HepG2 (cell line): ENCODE data around the gene DDIT4. TPM values are rescaled to one million over a fixed set of nuclear protein-coding genes. Genes with fewer than 3 reads are reported as not detected.

Source experiments
- ATAC-seq: fragments of 200-7000 bp; cut with Tn5 transposase; 3 replicates; pipeline ENCODE4 v1.9.1; 2020; ENCODE audit warnings: mild to moderate bottlenecking, moderate library complexity
- BruUV-seq: library from RNA; stranded (reverse); fragments of 400-500 nt; replicated peaks from 2 replicates; lab custom pipeline; 2021; lab: Mats Ljungman, UMichigan
- CTCF ChIA-PET: fragments of 300-600 bp; formaldehyde crosslinking; extraction: SDS; loops from one replicate; lab custom pipeline; 2021; ENCODE audit warnings: low total read pairs, inconsistent platforms, low intra/inter-chr PET ratio; lab: Yijun Ruan, JAX
- POLR2A ChIA-PET: fragments of 350-600 bp; sonication (Branson Sonifier 250); formaldehyde crosslinking; loops from one replicate; lab custom pipeline; 2020; ENCODE audit warnings: antibody characterized with exemption, inconsistent platforms; lab: Yijun Ruan, JAX
- DNase-seq: peaks from one replicate; pipeline ENCODE4 v3.0.0-alpha.2; 2015; ENCODE audit warnings: low spot score
- FAIRE-seq: peaks from 3 replicates; lab custom pipeline; 2011; peaks lifted over from hg19 to GRCh38; lab: Jason Lieb, UNC
- H2AFZ ChIP-seq: one replicate; pipeline ENCODE4 v1.6.1; 2011; ENCODE audit warnings: low read length, inconsistent platforms
- H3K27ac ChIP-seq: fragments of 300-600 bp; 3 replicates; pipeline ENCODE4 v1.8.0; 2011; ENCODE audit warnings: mixed run types, mild to moderate bottlenecking, mixed read lengths, low read length, inconsistent platforms; ENCODE audit not compliant: insufficient read depth; ENCODE audit errors: extremely low read length
- H3K27me3 ChIP-seq, 2 experiments: fragments of 200-600 bp in 1 of 2; 2 replicates in 1 of 2; 3 replicates in 1 of 2; pipeline versions ENCODE4 v1.6.0 to v1.8.0; 2011; ENCODE audit warnings: low read length in 2 of 2, mild to moderate bottlenecking in 2 of 2, moderate library complexity in 2 of 2, inconsistent platforms in 1 of 2; ENCODE audit not compliant: insufficient read depth in 2 of 2, control insufficient read depth in 1 of 2
- H3K36me3 ChIP-seq, 2 experiments: fragments of 200-600 bp in 1 of 2; replicated peaks in 1 of 2; 2 replicates in 1 of 2; 3 replicates in 1 of 2; pipeline versions ENCODE4 v1.5.1 to v1.8.0; 2011; ENCODE audit warnings: low read length in 2 of 2, inconsistent platforms in 1 of 2; ENCODE audit not compliant: insufficient read depth in 2 of 2, control insufficient read depth in 1 of 2
- H3K4me1 ChIP-seq: 2 replicates; pipeline ENCODE4 v1.5.1; 2012; ENCODE audit warnings: low read length, inconsistent platforms; ENCODE audit not compliant: insufficient read depth
- H3K4me2 ChIP-seq: 2 replicates; pipeline ENCODE4 v1.6.0; 2011; ENCODE audit warnings: low read depth, low read length, inconsistent platforms
- H3K4me3 ChIP-seq, 3 experiments: fragments of 200-600 bp in 1 of 3; sonication (generic), shearing (Covaris generic) in 1 of 3; replicated peaks in 1 of 3; 2 replicates each; pipeline ENCODE4 v1.5.1; 2011 to 2016; ENCODE audit warnings: low read length in 3 of 3, inconsistent platforms in 2 of 3, low read depth in 2 of 3, mild to moderate bottlenecking in 2 of 3, control low read depth in 1 of 3, mixed read lengths in 1 of 3; ENCODE audit not compliant: insufficient read depth in 1 of 3
- H3K79me2 ChIP-seq: one replicate; pipeline ENCODE4 v1.6.1; 2011; ENCODE audit warnings: low read length, inconsistent platforms; ENCODE audit not compliant: insufficient read depth
- H3K9ac ChIP-seq: 2 replicates; pipeline ENCODE4 v1.6.0; 2011; ENCODE audit warnings: mild to moderate bottlenecking, low read depth, low read length, inconsistent platforms; ENCODE audit not compliant: insufficient read depth
- H3K9me3 ChIP-seq: 2 replicates; pipeline ENCODE4 v1.5.1; 2012; ENCODE audit warnings: mild to moderate bottlenecking, low read length
- H4K20me1 ChIP-seq: 2 replicates; pipeline ENCODE4 v1.6.0; 2011; ENCODE audit warnings: inconsistent platforms, mild to moderate bottlenecking, low read length, moderate library complexity; ENCODE audit not compliant: insufficient read depth
- BRD4 ChIP-seq: sonication (generic); formaldehyde crosslinking; IDR thresholded peaks from 2 replicates; pipeline ENCODE4 v1.4.0; 2020; ENCODE audit warnings: missing genetic modification reagents
- KDM1A ChIP-seq: IDR thresholded peaks from 2 replicates; pipeline ENCODE4 v1.6.1; 2016; ENCODE audit warnings: missing compliant biosample characterization
- POLR2AphosphoS5 ChIP-seq: IDR thresholded peaks from 2 replicates; pipeline ENCODE4 v1.6.1; 2012; ENCODE audit warnings: low read depth, low read length
- RXRA ChIP-seq: sonication (generic); formaldehyde crosslinking; IDR thresholded peaks from 2 replicates; pipeline ENCODE4 v1.5.1; 2020; ENCODE audit warnings: missing genetic modification reagents
- ZBTB38 ChIP-seq: sonication (generic); formaldehyde crosslinking; IDR thresholded peaks from 2 replicates; pipeline ENCODE4 v1.5.1; 2020; ENCODE audit warnings: mild to moderate bottlenecking, missing genetic modification reagents
- ZEB1 ChIP-seq: IDR thresholded peaks from 2 replicates; pipeline ENCODE4 v1.6.1; 2012; ENCODE audit warnings: mild to moderate bottlenecking, low read depth, inconsistent platforms; ENCODE audit not compliant: insufficient replicate concordance
- ZFP36L1 ChIP-seq: sonication (generic); formaldehyde crosslinking; IDR thresholded peaks from 2 replicates; pipeline ENCODE4 v1.8.0; 2022; ENCODE audit warnings: mild to moderate bottlenecking, missing genetic modification reagents, moderate library complexity
- ZNF510 ChIP-seq: sonication (generic); formaldehyde crosslinking; IDR thresholded peaks from 2 replicates; pipeline ENCODE4 v1.4.0; 2020; ENCODE audit warnings: low read depth, mild to moderate bottlenecking, missing genetic modification reagents
- ZNF670 ChIP-seq: sonication (generic); formaldehyde crosslinking; IDR thresholded peaks from 2 replicates; pipeline ENCODE4 v1.8.0; 2022; ENCODE audit warnings: mild to moderate bottlenecking, missing genetic modification reagents, borderline replicate concordance
- ZNF747 ChIP-seq: sonication (generic); formaldehyde crosslinking; IDR thresholded peaks from 2 replicates; pipeline ENCODE4 v1.8.1; 2023; ENCODE audit warnings: missing genetic modification reagents, mild to moderate bottlenecking, borderline replicate concordance
- WGBS: methylation state at CpG from one replicate; pipeline ENCODE4 v1.1.6; 2017; ENCODE audit warnings: low lambda C conversion rate; 5-methylcytosine and 5-hydroxymethylcytosine counted together
- in situ Hi-C: cut with HindIII; loops from 2 replicates; pipeline ENCODE4 v1.10.0; 2017; ENCODE audit warnings: low pct_unique_long_range_greater_than_20kb; ENCODE audit not compliant: extremely low pct_ligation_motif_present
- intact Hi-C: fragments of 100-400 bp; cut with micrococcal nuclease; formaldehyde crosslinking; loops from one replicate; pipeline ENCODE4 v1.10.0; 2022; ENCODE audit not compliant: unreplicated experiment
- polyA plus RNA-seq, 8 experiments: library from polyadenylated mRNA; depleted of rRNA in 3 of 8; stranded (reverse) in 7 of 8; unstranded in 1 of 8; fragments of >200 nt; fragmentation: Illumina TruSeq in 4 of 8; extraction: Trizol in 4 of 8; gene quantifications; 2 replicates each; pipeline versions ENCODE4 v1.2.1 to v1.2.3, GENCODE V29; 2011 to 2016; ENCODE audit warnings: low read depth in 4 of 8, missing spikeins in 1 of 8, mixed read lengths in 1 of 8; ENCODE audit not compliant: insufficient read depth in 1 of 8
- total RNA-seq, 5 experiments: library from RNA; depleted of rRNA; stranded (reverse); fragments of >200 nt; fragmentation: Illumina TruSeq; extraction: Trizol; gene quantifications; 2 replicates each; pipeline ENCODE4 v1.2.3, GENCODE V29; 2016; ENCODE audit warnings: low read depth in 1 of 5
- TF ChIP-seq, protein P1 (sequence below): sonication (generic); formaldehyde crosslinking; IDR thresholded peaks from 2 replicates; pipeline ENCODE4 v1.4.0; 2020; ENCODE audit warnings: missing genetic modification reagents
- TF ChIP-seq, protein P2 (sequence below): sonication (generic); formaldehyde crosslinking; IDR thresholded peaks from 2 replicates; pipeline ENCODE4 v1.5.0; 2020; ENCODE audit warnings: mild to moderate bottlenecking, missing genetic modification reagents

Gene DDIT4
- total and polyA plus RNA-seq, 2 of the 13 experiments (the other 11 are each of a cell fraction or from before 2014, with no cell fraction given) = 35.6 to 40.7 TPM

DNA sequence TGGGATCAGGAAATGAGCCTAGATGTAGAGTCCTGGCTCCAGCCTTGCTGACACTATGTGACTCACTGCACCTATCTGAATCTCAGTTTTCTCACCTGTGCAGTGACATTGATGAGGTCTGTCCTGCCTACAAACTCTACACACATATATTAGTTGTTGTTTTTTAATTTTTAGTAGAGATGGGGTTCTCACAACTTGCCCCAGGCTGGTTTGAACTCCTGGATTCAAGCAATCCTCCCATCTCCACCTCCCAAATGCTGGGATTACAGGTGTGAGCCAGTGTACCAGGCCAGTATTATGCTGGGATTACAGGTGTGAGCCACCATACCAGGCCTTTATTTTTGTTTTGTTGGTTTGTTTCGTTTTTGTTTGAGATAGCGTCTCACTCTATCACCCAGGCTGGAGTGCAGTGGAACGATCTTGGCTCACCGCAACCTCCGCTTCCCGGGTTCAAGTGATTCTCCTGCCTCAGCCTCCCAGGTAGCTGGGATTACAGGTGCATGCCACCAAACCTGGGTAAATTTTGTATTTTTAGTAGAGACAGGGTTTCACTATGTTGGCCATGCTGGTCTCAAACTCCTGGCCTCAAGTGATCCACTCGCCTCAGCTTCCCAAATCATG, 11.8 kb upstream of the DDIT4 start:
- CTCF ChIA-PET = no interaction called here
- POLR2A ChIA-PET = interaction anchor here (1.6 to 5.8 kb wide), 4 partner anchors 12 to 64 kb away, joined by 6 to 155 read pairs (median 7); partner anchors contain the start of gene DDIT4
- intact Hi-C loops = loop anchor here (2.0 kb wide), 2 partner anchors 45 to 67 kb away; partner anchors contain the start of genes ANAPC16 and ASCC1
- 73% methylated on average over 7 of the region's 7 CpGs for WGBS
- Histone ChIP-seq H3K36me3 (no peaks in the 10 kb centered on the region), H3K9ac (peak overlapping the region; percentile 74), H3K4me1 (peaks cover 80% of the 10 kb centered on the region), H3K79me2 (no peaks in the 10 kb centered on the region), H3K27me3 (no peaks in the 10 kb centered on the region), H3K27ac (peak overlapping the region; percentile 91), H3K9me3 (no peaks in the 10 kb centered on the region), H2AFZ (no peak overlapping the region), H3K4me3 (peak overlapping the region; percentile 50 to 74 (median 61))
- in situ Hi-C loops = no loop called here
- ATAC-seq (peak; percentile 26), DNase-seq (no peak)
- no peak for TF ChIP-seq KDM1A (CRISPR knock-in tag)
- TF ChIP-seq ZNF747 = 0 out of 2 replicates have a peak, but pooled peaks have one; percentile 13
- no peak; the same call in 1 of the 2 replicates for TF ChIP-seq RXRA (CRISPR knock-in tag)
- TF ChIP-seq ZBTB38 (CRISPR knock-in tag) = peak; percentile 38; the same call in 1 of the 2 replicates
- TF ChIP-seq, protein P1, sequence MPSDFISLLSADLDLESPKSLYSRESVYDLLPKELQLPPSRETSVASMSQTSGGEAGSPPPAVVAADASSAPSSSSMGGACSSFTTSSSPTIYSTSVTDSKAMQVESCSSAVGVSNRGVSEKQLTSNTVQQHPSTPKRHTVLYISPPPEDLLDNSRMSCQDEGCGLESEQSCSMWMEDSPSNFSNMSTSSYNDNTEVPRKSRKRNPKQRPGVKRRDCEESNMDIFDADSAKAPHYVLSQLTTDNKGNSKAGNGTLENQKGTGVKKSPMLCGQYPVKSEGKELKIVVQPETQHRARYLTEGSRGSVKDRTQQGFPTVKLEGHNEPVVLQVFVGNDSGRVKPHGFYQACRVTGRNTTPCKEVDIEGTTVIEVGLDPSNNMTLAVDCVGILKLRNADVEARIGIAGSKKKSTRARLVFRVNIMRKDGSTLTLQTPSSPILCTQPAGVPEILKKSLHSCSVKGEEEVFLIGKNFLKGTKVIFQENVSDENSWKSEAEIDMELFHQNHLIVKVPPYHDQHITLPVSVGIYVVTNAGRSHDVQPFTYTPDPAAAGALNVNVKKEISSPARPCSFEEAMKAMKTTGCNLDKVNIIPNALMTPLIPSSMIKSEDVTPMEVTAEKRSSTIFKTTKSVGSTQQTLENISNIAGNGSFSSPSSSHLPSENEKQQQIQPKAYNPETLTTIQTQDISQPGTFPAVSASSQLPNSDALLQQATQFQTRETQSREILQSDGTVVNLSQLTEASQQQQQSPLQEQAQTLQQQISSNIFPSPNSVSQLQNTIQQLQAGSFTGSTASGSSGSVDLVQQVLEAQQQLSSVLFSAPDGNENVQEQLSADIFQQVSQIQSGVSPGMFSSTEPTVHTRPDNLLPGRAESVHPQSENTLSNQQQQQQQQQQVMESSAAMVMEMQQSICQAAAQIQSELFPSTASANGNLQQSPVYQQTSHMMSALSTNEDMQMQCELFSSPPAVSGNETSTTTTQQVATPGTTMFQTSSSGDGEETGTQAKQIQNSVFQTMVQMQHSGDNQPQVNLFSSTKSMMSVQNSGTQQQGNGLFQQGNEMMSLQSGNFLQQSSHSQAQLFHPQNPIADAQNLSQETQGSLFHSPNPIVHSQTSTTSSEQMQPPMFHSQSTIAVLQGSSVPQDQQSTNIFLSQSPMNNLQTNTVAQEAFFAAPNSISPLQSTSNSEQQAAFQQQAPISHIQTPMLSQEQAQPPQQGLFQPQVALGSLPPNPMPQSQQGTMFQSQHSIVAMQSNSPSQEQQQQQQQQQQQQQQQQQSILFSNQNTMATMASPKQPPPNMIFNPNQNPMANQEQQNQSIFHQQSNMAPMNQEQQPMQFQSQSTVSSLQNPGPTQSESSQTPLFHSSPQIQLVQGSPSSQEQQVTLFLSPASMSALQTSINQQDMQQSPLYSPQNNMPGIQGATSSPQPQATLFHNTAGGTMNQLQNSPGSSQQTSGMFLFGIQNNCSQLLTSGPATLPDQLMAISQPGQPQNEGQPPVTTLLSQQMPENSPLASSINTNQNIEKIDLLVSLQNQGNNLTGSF (CRISPR knock-in tag) = no peak
- TF ChIP-seq ZEB1 = peak; percentile 49
- TF ChIP-seq ZNF670 = no peak
- TF ChIP-seq ZFP36L1 (CRISPR knock-in tag) = 0 out of 2 replicates have a peak, but pooled peaks have one; percentile 38
- TF ChIP-seq BRD4 (CRISPR knock-in tag) = peak; percentile 1; the same call in 1 of the 2 replicates
- TF ChIP-seq ZNF510 = peak; percentile 63; the same call in 1 of the 2 replicates
- TF ChIP-seq, protein P2, sequence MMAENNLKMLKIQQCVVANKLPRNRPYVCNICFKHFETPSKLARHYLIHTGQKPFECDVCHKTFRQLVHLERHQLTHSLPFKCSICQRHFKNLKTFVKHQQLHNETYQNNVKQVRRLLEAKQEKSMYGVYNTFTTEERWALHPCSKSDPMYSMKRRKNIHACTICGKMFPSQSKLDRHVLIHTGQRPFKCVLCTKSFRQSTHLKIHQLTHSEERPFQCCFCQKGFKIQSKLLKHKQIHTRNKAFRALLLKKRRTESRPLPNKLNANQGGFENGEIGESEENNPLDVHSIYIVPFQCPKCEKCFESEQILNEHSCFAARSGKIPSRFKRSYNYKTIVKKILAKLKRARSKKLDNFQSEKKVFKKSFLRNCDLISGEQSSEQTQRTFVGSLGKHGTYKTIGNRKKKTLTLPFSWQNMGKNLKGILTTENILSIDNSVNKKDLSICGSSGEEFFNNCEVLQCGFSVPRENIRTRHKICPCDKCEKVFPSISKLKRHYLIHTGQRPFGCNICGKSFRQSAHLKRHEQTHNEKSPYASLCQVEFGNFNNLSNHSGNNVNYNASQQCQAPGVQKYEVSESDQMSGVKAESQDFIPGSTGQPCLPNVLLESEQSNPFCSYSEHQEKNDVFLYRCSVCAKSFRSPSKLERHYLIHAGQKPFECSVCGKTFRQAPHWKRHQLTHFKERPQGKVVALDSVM (CRISPR knock-in tag) = peak; percentile 32; the same call in 1 of the 2 replicates
- TF ChIP-seq POLR2AphosphoS5 = peak; percentile 10; the same call in 1 of the 2 replicates
- TF ChIP-seq, all 625 proteins: peak for 8
- peak overlapping the region; percentile 91 for H3K4me2 ChIP-seq
- no TSS peak for BruUV-seq
- FAIRE-seq = no peak
- H4K20me1 ChIP-seq = no peaks in the 10 kb centered on the region
